NT2/D1 (cell line): ENCODE results near the gene CTBP1.

Source experiments
- SUZ12 ChIP-seq: IDR thresholded peaks from 2 replicates; pipeline ENCODE4 v1.6.1; 2011; ENCODE audit not compliant: insufficient read length, insufficient read depth; ENCODE audit errors: extremely low read depth
- ZNF274 ChIP-seq: IDR thresholded peaks from 2 replicates; pipeline ENCODE4 v1.6.1; 2011; ENCODE audit warnings: mild to moderate bottlenecking, low read depth, low read length

DNA sequence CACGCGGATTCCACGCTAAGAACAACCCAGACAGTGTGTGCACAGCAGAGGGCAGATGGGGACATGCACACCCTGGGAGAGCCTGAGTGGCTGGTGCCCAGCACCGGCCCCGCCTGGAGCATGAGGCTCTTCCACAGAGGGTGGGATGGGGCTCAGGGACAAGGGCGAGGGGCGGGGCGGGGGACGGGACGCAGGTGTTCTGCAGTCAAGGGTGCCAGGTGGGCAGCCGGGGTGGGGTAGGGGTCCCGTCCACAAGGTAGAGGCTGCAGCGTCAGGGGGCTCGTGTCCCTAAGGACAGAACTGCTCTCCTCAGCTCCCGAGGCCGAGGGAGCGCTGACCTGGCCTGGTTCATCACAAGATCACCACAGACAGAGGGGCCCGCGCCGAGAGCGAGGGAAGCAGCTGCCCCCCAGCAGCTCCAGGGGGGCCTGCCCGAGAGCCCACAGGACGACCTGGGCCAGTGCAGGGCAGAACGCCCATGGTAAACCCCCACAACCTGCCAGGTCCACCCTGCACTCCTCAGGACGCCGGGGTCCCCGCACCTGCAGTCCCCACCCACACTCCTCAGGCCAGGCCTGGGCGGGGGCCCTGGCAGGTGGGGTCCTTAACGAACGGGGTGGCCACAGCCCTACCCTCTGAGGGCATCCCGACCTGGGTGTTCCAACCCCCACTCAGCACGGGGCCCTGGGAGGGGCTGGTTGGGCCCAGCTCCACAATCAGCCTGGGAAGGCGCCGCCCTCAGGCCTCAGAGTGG, 26.7 kb downstream of the CTBP1 start:
- no peak for TF ChIP-seq SUZ12
- TF ChIP-seq ZNF274 = no peak
